SK-N-SH treated with all-trans-retinoic acid at 6 μM for 48 hours (cell line): Measurements from ENCODE around the gene MKI67.

Experiments used
- ATAC-seq: fragments of 200-7000 bp; cut with Tn5 transposase; 3 replicates; pipeline ENCODE4 v1.9.1; 2020; ENCODE audit warnings: mild to moderate bottlenecking, moderate library complexity
- BACH2 ChIP-seq: fragments of 250-450 bp; sonication (Bioruptor Pico); IDR thresholded peaks from 2 replicates; pipeline ENCODE4 v1.9.0; 2021; ENCODE audit warnings: mild to moderate bottlenecking, borderline replicate concordance
- CSDC2 ChIP-seq: fragments of 250-450 bp; sonication (Bioruptor Pico); IDR thresholded peaks from 2 replicates; pipeline ENCODE4 v1.5.0; 2020; ENCODE audit warnings: mild to moderate bottlenecking, moderate library complexity
- ESRRG ChIP-seq: fragments of 250-450 bp; sonication (Bioruptor Pico); IDR thresholded peaks from 2 replicates; pipeline ENCODE4 v1.6.1; 2021; ENCODE audit warnings: mild to moderate bottlenecking
- GLIS3 ChIP-seq: fragments of 250-450 bp; sonication (Bioruptor Pico); IDR thresholded peaks from 2 replicates; pipeline ENCODE4 v1.5.0; 2020; ENCODE audit warnings: mild to moderate bottlenecking, moderate library complexity
- OSR1 ChIP-seq: fragments of 250-450 bp; sonication (Bioruptor Pico); IDR thresholded peaks from 2 replicates; pipeline ENCODE4 v1.8.0; 2022; ENCODE audit warnings: moderate library complexity, mild to moderate bottlenecking, inconsistent platforms
- PPARA ChIP-seq: fragments of 250-450 bp; sonication (Bioruptor Pico); IDR thresholded peaks from 2 replicates; pipeline ENCODE4 v1.5.0; 2020; ENCODE audit warnings: mild to moderate bottlenecking, borderline replicate concordance
- RARB ChIP-seq: fragments of 250-450 bp; sonication (Bioruptor Pico); IDR thresholded peaks from 2 replicates; pipeline ENCODE4 v1.8.0; 2021; ENCODE audit warnings: mild to moderate bottlenecking, moderate library complexity
- SNAI2 ChIP-seq: fragments of 250-450 bp; sonication (Bioruptor Pico); IDR thresholded peaks from 2 replicates; pipeline ENCODE4 v1.5.0; 2020; ENCODE audit warnings: mild to moderate bottlenecking, moderate library complexity
- TOX ChIP-seq: fragments of 250-450 bp; sonication (Bioruptor Pico); IDR thresholded peaks from 2 replicates; pipeline ENCODE4 v1.8.0; 2021; ENCODE audit warnings: mild to moderate bottlenecking, moderate library complexity, borderline replicate concordance
- ZFP3 ChIP-seq: fragments of 250-450 bp; sonication (Bioruptor Pico); IDR thresholded peaks from 2 replicates; pipeline ENCODE4 v1.5.0; 2020; ENCODE audit warnings: mild to moderate bottlenecking, moderate library complexity
- ZNF565 ChIP-seq: fragments of 450-650 bp; formaldehyde crosslinking; conservative IDR thresholded peaks from 2 replicates; pipeline ENCODE4 v1.5.0; 2020; ENCODE audit warnings: low read depth, mild to moderate bottlenecking, moderate library complexity
- ZNF70 ChIP-seq: fragments of 450-650 bp; formaldehyde crosslinking; IDR thresholded peaks from 2 replicates; pipeline ENCODE4 v1.5.0; 2020; ENCODE audit warnings: mild to moderate bottlenecking, moderate library complexity
- TF ChIP-seq, protein P1 (sequence below): fragments of 250-450 bp; sonication (Bioruptor Pico); IDR thresholded peaks from 2 replicates; pipeline ENCODE4 v1.5.0; 2020; ENCODE audit warnings: mild to moderate bottlenecking, moderate library complexity
- TF ChIP-seq, protein P2 (sequence below): fragments of 250-450 bp; sonication (Bioruptor Pico); IDR thresholded peaks from 2 replicates; pipeline ENCODE4 v1.8.0; 2020; ENCODE audit warnings: mild to moderate bottlenecking, moderate library complexity, borderline replicate concordance
- TF ChIP-seq, protein P3 (sequence below): fragments of 250-450 bp; sonication (Bioruptor Pico); IDR thresholded peaks from 2 replicates; pipeline ENCODE4 v1.5.1; 2020; ENCODE audit warnings: low read depth, mild to moderate bottlenecking, moderate library complexity
- TF ChIP-seq, protein P4 (sequence below): fragments of 250-450 bp; sonication (Bioruptor Pico); IDR thresholded peaks from 2 replicates; pipeline ENCODE4 v1.5.1; 2021; ENCODE audit warnings: mild to moderate bottlenecking, moderate library complexity
- TF ChIP-seq, protein P5 (sequence below): fragments of 250-450 bp; sonication (Bioruptor Pico); IDR thresholded peaks from 2 replicates; pipeline ENCODE4 v1.8.0; 2021; ENCODE audit warnings: low read depth, mild to moderate bottlenecking, moderate library complexity, borderline replicate concordance

MKI67 gene

DNA sequence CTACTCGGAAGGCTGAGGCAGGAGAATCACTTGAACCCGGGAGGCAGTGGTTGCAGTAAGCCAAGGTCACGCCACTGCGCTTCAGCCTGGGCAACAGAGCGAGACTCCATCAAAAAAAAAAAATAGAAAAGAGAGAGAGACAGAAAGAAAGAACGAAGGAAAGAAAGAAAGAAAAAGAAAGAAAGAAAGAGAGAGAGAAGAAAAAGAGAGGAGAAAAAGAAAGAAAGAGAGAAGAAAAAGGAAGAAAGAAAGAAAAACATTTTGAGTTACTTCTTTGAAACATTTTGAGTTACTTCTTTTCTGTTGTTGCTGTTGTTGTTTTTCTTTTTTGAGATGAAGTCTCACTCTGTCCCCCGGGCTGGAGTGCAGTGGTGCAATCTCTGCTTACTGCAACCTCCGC, 2.4 kb upstream of the MKI67 start:
- ATAC-seq, result no peak
- TF ChIP-seq ZNF70 (no peak), OSR1 (CRISPR knock-in tag) (no peak), PPARA (CRISPR knock-in tag) (no peak), BACH2 (CRISPR knock-in tag) (no peak), ESRRG (no peak), RARB (CRISPR knock-in tag) (no peak), ZNF565 (CRISPR knock-in tag) (no peak), ZFP3 (no peak), SNAI2 (CRISPR knock-in tag) (no peak)
- TF ChIP-seq, protein P1, sequence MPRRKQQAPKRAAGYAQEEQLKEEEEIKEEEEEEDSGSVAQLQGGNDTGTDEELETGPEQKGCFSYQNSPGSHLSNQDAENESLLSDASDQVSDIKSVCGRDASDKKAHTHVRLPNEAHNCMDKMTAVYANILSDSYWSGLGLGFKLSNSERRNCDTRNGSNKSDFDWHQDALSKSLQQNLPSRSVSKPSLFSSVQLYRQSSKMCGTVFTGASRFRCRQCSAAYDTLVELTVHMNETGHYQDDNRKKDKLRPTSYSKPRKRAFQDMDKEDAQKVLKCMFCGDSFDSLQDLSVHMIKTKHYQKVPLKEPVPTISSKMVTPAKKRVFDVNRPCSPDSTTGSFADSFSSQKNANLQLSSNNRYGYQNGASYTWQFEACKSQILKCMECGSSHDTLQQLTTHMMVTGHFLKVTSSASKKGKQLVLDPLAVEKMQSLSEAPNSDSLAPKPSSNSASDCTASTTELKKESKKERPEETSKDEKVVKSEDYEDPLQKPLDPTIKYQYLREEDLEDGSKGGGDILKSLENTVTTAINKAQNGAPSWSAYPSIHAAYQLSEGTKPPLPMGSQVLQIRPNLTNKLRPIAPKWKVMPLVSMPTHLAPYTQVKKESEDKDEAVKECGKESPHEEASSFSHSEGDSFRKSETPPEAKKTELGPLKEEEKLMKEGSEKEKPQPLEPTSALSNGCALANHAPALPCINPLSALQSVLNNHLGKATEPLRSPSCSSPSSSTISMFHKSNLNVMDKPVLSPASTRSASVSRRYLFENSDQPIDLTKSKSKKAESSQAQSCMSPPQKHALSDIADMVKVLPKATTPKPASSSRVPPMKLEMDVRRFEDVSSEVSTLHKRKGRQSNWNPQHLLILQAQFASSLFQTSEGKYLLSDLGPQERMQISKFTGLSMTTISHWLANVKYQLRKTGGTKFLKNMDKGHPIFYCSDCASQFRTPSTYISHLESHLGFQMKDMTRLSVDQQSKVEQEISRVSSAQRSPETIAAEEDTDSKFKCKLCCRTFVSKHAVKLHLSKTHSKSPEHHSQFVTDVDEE (CRISPR knock-in tag), result no peak

DNA sequence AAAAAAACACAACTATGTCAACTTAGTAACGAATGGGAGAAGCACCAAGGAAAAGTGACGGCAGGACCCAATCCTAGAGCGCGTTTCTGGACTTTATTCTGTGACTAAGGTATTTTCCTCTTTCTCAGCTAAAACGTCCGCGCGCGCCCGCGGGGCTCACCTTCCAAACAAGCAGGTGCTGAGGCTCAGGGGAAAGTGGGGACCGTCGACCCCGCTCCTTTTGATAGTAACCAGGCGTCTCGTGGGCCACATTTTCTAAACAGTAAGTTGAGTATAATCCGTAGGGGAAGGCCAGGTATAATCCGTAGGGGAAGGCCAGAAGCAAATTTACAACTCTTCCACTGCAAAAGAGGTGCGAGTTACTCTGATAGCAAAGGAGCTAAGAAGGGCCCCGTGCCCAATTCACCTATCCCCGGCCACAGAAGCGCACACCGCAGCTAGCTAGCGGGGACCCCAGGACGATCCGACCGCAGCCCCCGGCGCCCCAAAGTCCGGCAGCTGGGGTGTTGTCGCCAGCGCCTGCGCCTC, 743 bp downstream of the MKI67 start:
- ATAC-seq, result peak; percentile 19
- TF ChIP-seq, protein P2, sequence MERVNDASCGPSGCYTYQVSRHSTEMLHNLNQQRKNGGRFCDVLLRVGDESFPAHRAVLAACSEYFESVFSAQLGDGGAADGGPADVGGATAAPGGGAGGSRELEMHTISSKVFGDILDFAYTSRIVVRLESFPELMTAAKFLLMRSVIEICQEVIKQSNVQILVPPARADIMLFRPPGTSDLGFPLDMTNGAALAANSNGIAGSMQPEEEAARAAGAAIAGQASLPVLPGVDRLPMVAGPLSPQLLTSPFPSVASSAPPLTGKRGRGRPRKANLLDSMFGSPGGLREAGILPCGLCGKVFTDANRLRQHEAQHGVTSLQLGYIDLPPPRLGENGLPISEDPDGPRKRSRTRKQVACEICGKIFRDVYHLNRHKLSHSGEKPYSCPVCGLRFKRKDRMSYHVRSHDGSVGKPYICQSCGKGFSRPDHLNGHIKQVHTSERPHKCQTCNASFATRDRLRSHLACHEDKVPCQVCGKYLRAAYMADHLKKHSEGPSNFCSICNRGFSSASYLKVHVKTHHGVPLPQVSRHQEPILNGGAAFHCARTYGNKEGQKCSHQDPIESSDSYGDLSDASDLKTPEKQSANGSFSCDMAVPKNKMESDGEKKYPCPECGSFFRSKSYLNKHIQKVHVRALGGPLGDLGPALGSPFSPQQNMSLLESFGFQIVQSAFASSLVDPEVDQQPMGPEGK (CRISPR knock-in tag), result no peak
- TF ChIP-seq, protein P3, sequence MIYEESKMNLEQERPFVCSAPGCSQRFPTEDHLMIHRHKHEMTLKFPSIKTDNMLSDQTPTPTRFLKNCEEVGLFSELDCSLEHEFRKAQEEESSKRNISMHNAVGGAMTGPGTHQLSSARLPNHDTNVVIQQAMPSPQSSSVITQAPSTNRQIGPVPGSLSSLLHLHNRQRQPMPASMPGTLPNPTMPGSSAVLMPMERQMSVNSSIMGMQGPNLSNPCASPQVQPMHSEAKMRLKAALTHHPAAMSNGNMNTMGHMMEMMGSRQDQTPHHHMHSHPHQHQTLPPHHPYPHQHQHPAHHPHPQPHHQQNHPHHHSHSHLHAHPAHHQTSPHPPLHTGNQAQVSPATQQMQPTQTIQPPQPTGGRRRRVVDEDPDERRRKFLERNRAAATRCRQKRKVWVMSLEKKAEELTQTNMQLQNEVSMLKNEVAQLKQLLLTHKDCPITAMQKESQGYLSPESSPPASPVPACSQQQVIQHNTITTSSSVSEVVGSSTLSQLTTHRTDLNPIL (CRISPR knock-in tag), result no peak
- TF ChIP-seq, protein P4, sequence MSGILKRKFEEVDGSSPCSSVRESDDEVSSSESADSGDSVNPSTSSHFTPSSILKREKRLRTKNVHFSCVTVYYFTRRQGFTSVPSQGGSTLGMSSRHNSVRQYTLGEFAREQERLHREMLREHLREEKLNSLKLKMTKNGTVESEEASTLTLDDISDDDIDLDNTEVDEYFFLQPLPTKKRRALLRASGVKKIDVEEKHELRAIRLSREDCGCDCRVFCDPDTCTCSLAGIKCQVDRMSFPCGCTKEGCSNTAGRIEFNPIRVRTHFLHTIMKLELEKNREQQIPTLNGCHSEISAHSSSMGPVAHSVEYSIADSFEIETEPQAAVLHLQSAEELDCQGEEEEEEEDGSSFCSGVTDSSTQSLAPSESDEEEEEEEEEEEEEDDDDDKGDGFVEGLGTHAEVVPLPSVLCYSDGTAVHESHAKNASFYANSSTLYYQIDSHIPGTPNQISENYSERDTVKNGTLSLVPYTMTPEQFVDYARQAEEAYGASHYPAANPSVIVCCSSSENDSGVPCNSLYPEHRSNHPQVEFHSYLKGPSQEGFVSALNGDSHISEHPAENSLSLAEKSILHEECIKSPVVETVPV (CRISPR knock-in tag), result no peak
- TF ChIP-seq CSDC2 (CRISPR knock-in tag) (no peak), ZNF565 (CRISPR knock-in tag) (no peak), ESRRG (no peak), GLIS3 (CRISPR knock-in tag) (no peak), OSR1 (CRISPR knock-in tag) (no peak), TOX (CRISPR knock-in tag) (no peak), ZNF70 (no peak)
- TF ChIP-seq, protein P5, sequence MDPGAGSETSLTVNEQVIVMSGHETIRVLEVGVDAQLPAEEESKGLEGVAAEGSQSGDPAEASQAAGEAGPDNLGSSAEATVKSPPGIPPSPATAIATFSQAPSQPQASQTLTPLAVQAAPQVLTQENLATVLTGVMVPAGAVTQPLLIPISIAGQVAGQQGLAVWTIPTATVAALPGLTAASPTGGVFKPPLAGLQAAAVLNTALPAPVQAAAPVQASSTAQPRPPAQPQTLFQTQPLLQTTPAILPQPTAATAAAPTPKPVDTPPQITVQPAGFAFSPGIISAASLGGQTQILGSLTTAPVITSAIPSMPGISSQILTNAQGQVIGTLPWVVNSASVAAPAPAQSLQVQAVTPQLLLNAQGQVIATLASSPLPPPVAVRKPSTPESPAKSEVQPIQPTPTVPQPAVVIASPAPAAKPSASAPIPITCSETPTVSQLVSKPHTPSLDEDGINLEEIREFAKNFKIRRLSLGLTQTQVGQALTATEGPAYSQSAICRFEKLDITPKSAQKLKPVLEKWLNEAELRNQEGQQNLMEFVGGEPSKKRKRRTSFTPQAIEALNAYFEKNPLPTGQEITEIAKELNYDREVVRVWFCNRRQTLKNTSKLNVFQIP (CRISPR knock-in tag), result no peak

DNA sequence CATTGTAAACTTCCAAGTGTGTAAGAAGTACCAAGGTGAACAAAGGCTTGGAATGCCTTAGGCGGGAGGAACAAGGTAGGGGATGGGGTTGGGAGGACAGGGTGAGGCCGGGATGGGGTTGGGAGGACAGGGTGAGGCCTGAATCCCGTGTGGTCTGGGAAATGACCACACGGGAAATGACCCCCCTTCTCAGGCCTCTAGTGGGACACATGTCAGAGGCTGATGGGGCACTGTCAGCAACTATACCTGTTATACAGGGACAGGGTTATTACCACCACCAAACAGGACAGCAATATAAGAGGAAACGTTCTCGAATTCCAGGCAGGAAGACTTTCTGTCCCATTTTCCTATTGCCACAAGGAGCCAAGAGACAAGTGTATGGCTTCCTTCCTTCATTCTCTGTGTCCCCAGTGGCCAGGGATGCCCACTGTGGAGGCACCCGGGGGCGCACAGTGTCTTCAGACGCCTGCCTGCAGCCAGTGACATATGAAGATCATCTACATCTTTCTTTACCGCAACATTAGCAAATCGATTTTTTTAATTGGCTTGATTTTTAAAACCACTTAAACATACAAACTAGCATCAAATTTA, 1.3 kb downstream of the MKI67 start:
- no peak for TF ChIP-seq ZFP3
- no peak for TF ChIP-seq ZNF70
- TF ChIP-seq, protein P4 (CRISPR knock-in tag), result no peak
- TF ChIP-seq, protein P1 (CRISPR knock-in tag), result no peak
- no peak for TF ChIP-seq PPARA (CRISPR knock-in tag)
- no peak for TF ChIP-seq CSDC2 (CRISPR knock-in tag)
- TF ChIP-seq SNAI2 (CRISPR knock-in tag), result no peak
- no peak for TF ChIP-seq BACH2 (CRISPR knock-in tag)
- TF ChIP-seq, protein P2 (CRISPR knock-in tag), result no peak
- ATAC-seq, result peak; percentile 11; the same call in 2 of the 3 replicates
